HepG2 (cell line): ENCODE results near the gene NPBWR2. TPM values are rescaled to one million over a fixed set of nuclear protein-coding genes. Genes with fewer than 3 reads are reported as not detected.

Experiments
- ATF7 ChIP-seq, 2 experiments: fragments of 450-650 bp in 1 of 2; sonication (generic) in 1 of 2; formaldehyde crosslinking in 1 of 2; IDR thresholded peaks; 2 replicates each; pipeline versions ENCODE4 v1.4.0 to v1.6.1; 2016 to 2020; ENCODE audit warnings: antibody characterized with exemption in 1 of 2, mild to moderate bottlenecking in 1 of 2, missing genetic modification reagents in 1 of 2
- CENPT ChIP-seq: sonication (generic); formaldehyde crosslinking; IDR thresholded peaks from 2 replicates; pipeline ENCODE4 v1.8.0; 2022; ENCODE audit warnings: low read depth, mild to moderate bottlenecking, moderate library complexity, missing genetic modification reagents
- ELF1 ChIP-seq: sonication (generic); formaldehyde crosslinking; IDR thresholded peaks from 2 replicates; pipeline ENCODE4 v1.4.0; 2020; ENCODE audit warnings: missing genetic modification reagents
- FOXK1 ChIP-seq: sonication (generic); formaldehyde crosslinking; IDR thresholded peaks from 2 replicates; pipeline ENCODE4 v1.4.0; 2020; ENCODE audit warnings: low read depth, missing genetic modification reagents, borderline replicate concordance
- GTF2F1 ChIP-seq: fragments of 150-350 bp; IDR thresholded peaks from 2 replicates; pipeline ENCODE4 v1.6.1; 2014; ENCODE audit warnings: low read length
- HNRNPLL ChIP-seq: fragments of 200-400 bp; formaldehyde crosslinking; IDR thresholded peaks from 2 replicates; pipeline ENCODE4 v1.6.1; 2017; ENCODE audit warnings: mild to moderate bottlenecking, low read depth, low read length; ENCODE audit not compliant: poor library complexity, severe bottlenecking
- KLF9 ChIP-seq: IDR thresholded peaks from 2 replicates; pipeline ENCODE4 v1.6.1; 2016; ENCODE audit warnings: low read depth
- MEIS1 ChIP-seq: sonication (generic); formaldehyde crosslinking; IDR thresholded peaks from 2 replicates; pipeline ENCODE4 v1.9.0; 2021; ENCODE audit warnings: mild to moderate bottlenecking, missing genetic modification reagents, moderate library complexity, borderline replicate concordance
- MIXL1 ChIP-seq: IDR thresholded peaks from 2 replicates; pipeline ENCODE4 v1.6.1; 2016
- MLLT10 ChIP-seq: sonication (generic); formaldehyde crosslinking; IDR thresholded peaks from 2 replicates; pipeline ENCODE4 v1.4.0; 2020; ENCODE audit warnings: missing genetic modification reagents
- PAF1 ChIP-seq: IDR thresholded peaks from 2 replicates; pipeline ENCODE4 v1.6.1; 2016; ENCODE audit warnings: missing genetic modification reagents, missing compliant biosample characterization
- PAX8 ChIP-seq: sonication (generic); formaldehyde crosslinking; IDR thresholded peaks from 2 replicates; pipeline ENCODE4 v1.8.0; 2022; ENCODE audit warnings: mild to moderate bottlenecking, missing genetic modification reagents, borderline replicate concordance
- POLR2G ChIP-seq: fragments of 200-400 bp; formaldehyde crosslinking; IDR thresholded peaks from 2 replicates; pipeline ENCODE4 v1.6.1; 2018; ENCODE audit warnings: mild to moderate bottlenecking, low read depth, low read length, moderate library complexity
- RFX3 ChIP-seq: IDR thresholded peaks from 2 replicates; pipeline ENCODE4 v1.6.1; 2016; ENCODE audit warnings: missing biosample characterization, missing genetic modification reagents
- RFXANK ChIP-seq: IDR thresholded peaks from 2 replicates; pipeline ENCODE4 v1.6.1; 2016
- SAFB2 ChIP-seq: sonication (generic); formaldehyde crosslinking; IDR thresholded peaks from 2 replicates; pipeline ENCODE4 v1.5.1; 2020; ENCODE audit warnings: missing genetic modification reagents, low read depth, mild to moderate bottlenecking, borderline replicate concordance
- SALL2 ChIP-seq: sonication (generic); formaldehyde crosslinking; IDR thresholded peaks from 2 replicates; pipeline ENCODE4 v1.8.1; 2023; ENCODE audit warnings: mild to moderate bottlenecking, missing genetic modification reagents, inconsistent platforms
- TARDBP ChIP-seq: sonication (generic); formaldehyde crosslinking; IDR thresholded peaks from 2 replicates; pipeline ENCODE4 v1.8.0; 2022; ENCODE audit warnings: mild to moderate bottlenecking, missing genetic modification reagents
- TEAD3 ChIP-seq: optimal IDR thresholded peaks from 2 replicates; pipeline ENCODE3; 2016; ENCODE audit warnings: borderline replicate concordance
- ZMAT3 ChIP-seq: sonication (generic); formaldehyde crosslinking; conservative IDR thresholded peaks from 2 replicates; pipeline ENCODE4 v1.7.0; 2021; ENCODE audit warnings: missing genetic modification reagents
- polyA plus RNA-seq, 8 experiments: library from polyadenylated mRNA; depleted of rRNA in 3 of 8; stranded (reverse) in 7 of 8; unstranded in 1 of 8; fragments of >200 nt; fragmentation: Illumina TruSeq in 4 of 8; extraction: Trizol in 4 of 8; gene quantifications; 2 replicates each; pipeline versions ENCODE4 v1.2.1 to v1.2.3, GENCODE V29; 2011 to 2016; ENCODE audit warnings: low read depth in 4 of 8, missing spikeins in 1 of 8, mixed read lengths in 1 of 8; ENCODE audit not compliant: insufficient read depth in 1 of 8
- total RNA-seq, 5 experiments: library from RNA; depleted of rRNA; stranded (reverse); fragments of >200 nt; fragmentation: Illumina TruSeq; extraction: Trizol; gene quantifications; 2 replicates each; pipeline ENCODE4 v1.2.3, GENCODE V29; 2016; ENCODE audit warnings: low read depth in 1 of 5
- TF ChIP-seq, protein P1 (sequence below): sonication (generic); formaldehyde crosslinking; IDR thresholded peaks from 2 replicates; pipeline ENCODE4 v1.4.0; 2020; ENCODE audit warnings: mild to moderate bottlenecking, missing genetic modification reagents
- TF ChIP-seq, protein P2 (sequence below): sonication (generic); formaldehyde crosslinking; IDR thresholded peaks from 2 replicates; pipeline ENCODE4 v1.4.0; 2020; ENCODE audit warnings: missing genetic modification reagents
- TF ChIP-seq, protein P3 (sequence below): sonication (generic); formaldehyde crosslinking; IDR thresholded peaks from 2 replicates; pipeline ENCODE4 v1.8.0; 2022; ENCODE audit warnings: missing genetic modification reagents, low read depth, mild to moderate bottlenecking, borderline replicate concordance
- TF ChIP-seq, protein P4 (sequence below): IDR thresholded peaks from 2 replicates; pipeline ENCODE4 v1.6.1; 2018; ENCODE audit warnings: missing genetic modification reagents, mild to moderate bottlenecking, missing compliant biosample characterization
- TF ChIP-seq, protein P5 (sequence below): sonication (generic); formaldehyde crosslinking; IDR thresholded peaks from 2 replicates; pipeline ENCODE4 v1.4.0; 2020; ENCODE audit warnings: missing genetic modification reagents
- TF ChIP-seq, protein P6 (sequence below): sonication (generic); formaldehyde crosslinking; IDR thresholded peaks from 2 replicates; pipeline ENCODE4 v1.5.0; 2020; ENCODE audit warnings: mild to moderate bottlenecking, missing genetic modification reagents

Gene NPBWR2
- total and polyA plus RNA-seq, 2 of the 13 experiments (the other 11 are each of a cell fraction or from before 2014, with no cell fraction given), result not detected

DNA sequence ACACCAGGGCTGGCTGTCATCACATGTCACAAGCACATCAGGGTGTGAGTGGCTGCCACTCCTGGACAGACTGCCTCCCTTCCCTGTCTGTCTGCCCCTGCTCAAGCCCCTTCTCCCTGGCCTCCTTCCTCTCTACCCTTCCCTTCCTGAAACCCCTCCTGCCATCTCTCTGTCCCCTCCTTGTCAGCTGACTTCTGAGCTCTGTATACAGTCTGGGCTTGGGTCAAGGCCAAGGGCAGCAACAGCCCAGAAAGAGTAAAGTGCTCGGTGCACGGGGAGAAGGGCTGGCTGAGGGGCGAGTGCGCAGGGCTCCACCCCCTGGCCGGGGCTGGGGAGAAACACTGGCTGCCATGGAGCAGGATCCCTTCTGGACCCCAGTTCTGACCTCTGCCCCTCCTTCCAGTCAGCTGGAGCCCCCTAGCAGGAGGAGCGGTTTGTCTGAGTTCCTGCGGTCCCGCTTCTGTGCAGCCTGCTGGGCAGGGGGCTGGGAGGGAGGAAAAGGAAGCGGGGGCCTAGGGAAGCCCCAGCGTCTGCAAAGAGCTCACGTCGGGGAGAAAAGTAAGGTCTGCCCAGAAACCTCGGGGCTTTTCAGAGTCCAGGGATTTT, 25.1 kb downstream of the NPBWR2 start (continued):
- TF ChIP-seq KLF9 (CRISPR knock-in tag) (no peak), MIXL1 (no peak), PAX8 (no peak), FOXK1 (CRISPR knock-in tag) (peak; percentile 85; the same call in 1 of the 2 replicates), ATF7 (IDR thresholded peaks at IDR 0.05) (no peak), ATF7 (CRISPR knock-in tag; IDR thresholded peaks at IDR 0.05) (no peak), ELF1 (CRISPR knock-in tag) (0 out of 2 replicates have a peak, but pooled peaks have one; percentile 36), PAF1 (CRISPR knock-in tag) (no peak), POLR2G (no peak), HNRNPLL (no peak), MLLT10 (CRISPR knock-in tag) (no peak), MEIS1 (CRISPR knock-in tag) (no peak), RFX3 (CRISPR knock-in tag) (no peak), TEAD3 (CRISPR knock-in tag) (peak; percentile 30), ZMAT3 (CRISPR knock-in tag) (no peak), GTF2F1 (no peak), SAFB2 (CRISPR knock-in tag) (no peak), RFXANK (CRISPR knock-in tag) (no peak), TARDBP (CRISPR knock-in tag) (no peak; the same call in 1 of the 2 replicates), CENPT (CRISPR knock-in tag) (no peak), SALL2 (CRISPR knock-in tag) (no peak)
- TF ChIP-seq, protein P1, sequence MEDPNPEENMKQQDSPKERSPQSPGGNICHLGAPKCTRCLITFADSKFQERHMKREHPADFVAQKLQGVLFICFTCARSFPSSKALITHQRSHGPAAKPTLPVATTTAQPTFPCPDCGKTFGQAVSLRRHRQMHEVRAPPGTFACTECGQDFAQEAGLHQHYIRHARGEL (CRISPR knock-in tag), result 0 out of 2 replicates have a peak, but pooled peaks have one; percentile 21
- TF ChIP-seq, protein P2, sequence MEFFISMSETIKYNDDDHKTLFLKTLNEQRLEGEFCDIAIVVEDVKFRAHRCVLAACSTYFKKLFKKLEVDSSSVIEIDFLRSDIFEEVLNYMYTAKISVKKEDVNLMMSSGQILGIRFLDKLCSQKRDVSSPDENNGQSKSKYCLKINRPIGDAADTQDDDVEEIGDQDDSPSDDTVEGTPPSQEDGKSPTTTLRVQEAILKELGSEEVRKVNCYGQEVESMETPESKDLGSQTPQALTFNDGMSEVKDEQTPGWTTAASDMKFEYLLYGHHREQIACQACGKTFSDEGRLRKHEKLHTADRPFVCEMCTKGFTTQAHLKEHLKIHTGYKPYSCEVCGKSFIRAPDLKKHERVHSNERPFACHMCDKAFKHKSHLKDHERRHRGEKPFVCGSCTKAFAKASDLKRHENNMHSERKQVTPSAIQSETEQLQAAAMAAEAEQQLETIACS, result 0 out of 2 replicates have a peak, but pooled peaks have one; percentile 25
- TF ChIP-seq, protein P3, sequence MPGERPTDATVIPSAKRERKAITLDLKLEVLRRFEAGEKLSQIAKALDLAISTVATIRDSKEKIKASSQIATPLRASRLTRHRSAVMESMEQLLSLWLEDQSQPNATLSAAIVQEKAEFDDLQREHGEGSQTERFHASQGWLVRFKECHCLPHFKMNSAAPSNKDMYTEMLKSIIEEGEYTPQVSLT (CRISPR knock-in tag), result no peak
- TF ChIP-seq, protein P4, sequence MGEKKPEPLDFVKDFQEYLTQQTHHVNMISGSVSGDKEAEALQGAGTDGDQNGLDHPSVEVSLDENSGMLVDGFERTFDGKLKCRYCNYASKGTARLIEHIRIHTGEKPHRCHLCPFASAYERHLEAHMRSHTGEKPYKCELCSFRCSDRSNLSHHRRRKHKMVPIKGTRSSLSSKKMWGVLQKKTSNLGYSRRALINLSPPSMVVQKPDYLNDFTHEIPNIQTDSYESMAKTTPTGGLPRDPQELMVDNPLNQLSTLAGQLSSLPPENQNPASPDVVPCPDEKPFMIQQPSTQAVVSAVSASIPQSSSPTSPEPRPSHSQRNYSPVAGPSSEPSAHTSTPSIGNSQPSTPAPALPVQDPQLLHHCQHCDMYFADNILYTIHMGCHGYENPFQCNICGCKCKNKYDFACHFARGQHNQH, result peak; percentile 21; the same call in 1 of the 2 replicates
- TF ChIP-seq, protein P5, sequence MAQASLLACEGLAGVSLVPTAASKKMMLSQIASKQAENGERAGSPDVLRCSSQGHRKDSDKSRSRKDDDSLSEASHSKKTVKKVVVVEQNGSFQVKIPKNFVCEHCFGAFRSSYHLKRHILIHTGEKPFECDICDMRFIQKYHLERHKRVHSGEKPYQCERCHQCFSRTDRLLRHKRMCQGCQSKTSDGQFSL (CRISPR knock-in tag), result no peak
- TF ChIP-seq, protein P6, sequence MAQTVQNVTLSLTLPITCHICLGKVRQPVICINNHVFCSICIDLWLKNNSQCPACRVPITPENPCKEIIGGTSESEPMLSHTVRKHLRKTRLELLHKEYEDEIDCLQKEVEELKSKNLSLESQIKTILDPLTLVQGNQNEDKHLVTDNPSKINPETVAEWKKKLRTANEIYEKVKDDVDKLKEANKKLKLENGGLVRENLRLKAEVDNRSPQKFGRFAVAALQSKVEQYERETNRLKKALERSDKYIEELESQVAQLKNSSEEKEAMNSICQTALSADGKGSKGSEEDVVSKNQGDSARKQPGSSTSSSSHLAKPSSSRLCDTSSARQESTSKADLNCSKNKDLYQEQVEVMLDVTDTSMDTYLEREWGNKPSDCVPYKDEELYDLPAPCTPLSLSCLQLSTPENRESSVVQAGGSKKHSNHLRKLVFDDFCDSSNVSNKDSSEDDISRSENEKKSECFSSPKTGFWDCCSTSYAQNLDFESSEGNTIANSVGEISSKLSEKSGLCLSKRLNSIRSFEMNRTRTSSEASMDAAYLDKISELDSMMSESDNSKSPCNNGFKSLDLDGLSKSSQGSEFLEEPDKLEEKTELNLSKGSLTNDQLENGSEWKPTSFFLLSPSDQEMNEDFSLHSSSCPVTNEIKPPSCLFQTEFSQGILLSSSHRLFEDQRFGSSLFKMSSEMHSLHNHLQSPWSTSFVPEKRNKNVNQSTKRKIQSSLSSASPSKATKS (CRISPR knock-in tag), result no peak
